GM21619 (cell line): ENCODE data around the gene DBX1.
"Not testable (repeated sequence)": the region's sequence is repeated elsewhere in the genome, so short reads cannot be mapped to it uniquely, and the experiment has no call there.

Experiments used
- ATAC-seq: cut with Tn5 transposase; IDR thresholded peaks from one replicate; pipeline ENCODE4 v1.9.1; 2021; ENCODE audit not compliant: unreplicated experiment

DBX1 gene

GRCh38 chr11:20161923-20162744, 1.9 kb upstream of the DBX1 start:
- no peak for ATAC-seq

DNA sequence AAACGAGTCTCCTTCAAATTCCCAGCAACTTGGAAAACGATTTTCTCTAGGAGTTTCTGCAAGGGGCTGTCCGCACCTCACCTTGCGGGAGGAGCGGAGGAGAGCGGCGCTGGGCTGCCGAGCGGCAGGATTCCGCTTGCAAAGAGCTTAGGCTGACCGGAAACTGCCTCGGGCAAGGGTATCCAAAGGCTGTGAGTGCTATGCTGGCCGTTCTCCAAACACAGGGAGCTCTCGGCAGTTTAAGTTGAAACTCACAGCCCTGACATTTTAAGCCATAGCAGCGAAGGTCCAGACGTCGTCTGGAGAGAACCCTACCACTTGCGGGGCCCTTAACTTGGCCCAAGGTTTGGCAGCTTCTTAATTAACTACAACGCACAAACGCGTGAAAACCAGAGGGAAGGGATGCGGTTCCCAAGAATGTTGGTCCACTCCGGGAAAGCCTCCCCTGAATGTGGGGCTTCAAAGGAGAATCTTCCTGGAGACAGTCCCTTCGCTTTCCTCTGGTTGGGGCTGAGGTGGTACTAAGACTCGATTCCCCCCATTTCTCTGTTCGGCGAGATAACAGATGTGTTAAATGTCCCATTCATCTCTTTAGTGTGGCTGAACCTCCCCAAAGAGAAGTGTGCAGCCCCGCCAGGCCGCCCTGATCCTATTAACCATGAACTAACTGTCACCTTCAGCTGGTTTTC, 1.1 kb upstream of the DBX1 start:
- ATAC-seq = no peak

- no peak for ATAC-seq
Observed at GRCh38 chr11:20159466-20160381, 551 bp downstream of the DBX1 start.

DNA sequence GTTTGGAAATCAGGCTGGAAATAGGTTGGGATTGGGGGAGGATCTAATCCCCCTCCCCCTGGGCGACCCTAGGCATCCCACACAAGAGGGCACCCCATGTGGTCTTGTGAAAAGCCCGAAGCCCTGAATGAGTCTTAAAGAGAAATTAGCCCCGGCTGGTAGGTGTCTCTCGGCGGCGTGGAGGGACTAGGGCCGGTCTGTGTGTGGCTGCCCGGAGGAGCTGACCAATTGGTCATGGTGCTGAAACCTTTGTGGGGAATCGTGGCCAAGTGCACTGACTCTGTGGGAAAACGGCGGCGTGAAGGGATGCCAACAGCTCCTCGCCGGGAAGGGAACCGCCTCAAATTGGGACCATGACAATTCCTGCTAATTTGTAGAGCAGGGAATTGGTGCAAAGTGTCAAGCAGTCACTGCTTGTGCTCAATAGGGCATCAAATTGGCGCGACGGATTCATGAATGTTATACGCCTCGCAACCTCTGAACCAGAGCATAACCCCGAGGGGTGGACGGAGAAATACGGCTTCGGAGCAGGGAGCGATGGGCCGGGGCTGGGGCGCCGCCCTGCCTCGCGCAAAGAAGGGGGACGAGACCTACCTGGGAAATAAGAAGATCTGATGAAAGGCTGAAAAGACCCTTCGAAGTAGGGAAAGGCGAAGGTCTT, 1.5 kb downstream of the DBX1 start:
- no peak for ATAC-seq

DNA sequence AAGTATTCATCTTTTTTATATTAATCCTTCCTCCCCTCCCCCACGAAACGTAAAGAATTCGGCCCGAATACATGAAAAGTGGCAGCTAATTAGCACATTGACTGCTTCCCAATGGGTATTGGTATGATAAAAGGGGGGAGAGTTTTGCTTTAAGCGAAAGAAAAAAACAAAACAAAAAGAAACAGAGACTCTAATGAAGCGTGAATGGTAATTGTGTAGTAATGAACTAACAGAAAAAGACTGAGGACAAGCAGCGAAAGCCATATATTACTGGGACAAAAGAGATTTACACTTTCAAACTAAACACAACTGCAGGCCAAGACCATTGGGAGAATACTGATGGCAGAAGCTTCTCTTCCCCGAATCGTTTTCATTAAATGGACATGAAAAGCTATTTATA, 2.5 kb downstream of the DBX1 start:
- no peak for ATAC-seq

DNA sequence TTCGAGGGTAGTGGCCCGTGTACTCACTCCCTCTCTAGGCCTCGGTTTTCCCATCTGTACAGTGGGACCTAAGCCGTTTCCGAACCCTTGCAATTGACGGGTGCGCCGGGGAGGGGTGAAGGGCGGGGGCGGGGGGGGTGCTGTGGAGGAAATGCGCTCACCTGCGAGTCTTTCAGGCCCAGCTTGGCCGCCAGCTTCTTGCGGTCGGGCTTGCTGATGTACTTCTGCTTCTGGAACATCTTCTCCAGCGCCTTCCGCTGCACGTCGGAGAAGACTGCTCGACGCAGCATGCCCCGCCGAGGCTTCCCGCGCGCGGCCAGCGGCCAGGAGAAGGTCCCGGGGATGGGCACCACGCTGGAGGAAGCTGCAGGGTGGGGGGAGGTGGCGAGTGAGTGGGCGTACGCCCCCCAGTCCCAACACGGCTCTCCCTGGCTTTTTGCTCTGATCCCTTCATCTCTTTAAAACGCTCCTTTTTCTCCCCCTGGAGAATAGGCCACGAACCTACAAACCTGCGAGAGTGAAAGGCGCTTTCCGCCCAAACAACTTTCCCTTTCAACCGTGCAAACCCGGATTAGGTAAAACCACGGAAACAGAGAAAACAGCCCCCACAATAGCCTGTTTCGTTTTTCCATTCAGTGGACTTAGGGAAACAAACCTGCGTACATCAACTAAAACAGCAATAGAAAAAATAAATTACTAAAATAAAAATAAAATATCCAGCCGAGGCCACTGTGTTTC, 3.2 kb downstream of the DBX1 start:
- ATAC-seq = no peak

- no peak for ATAC-seq
Observed at GRCh38 chr11:20156280-20156875, 3.9 kb downstream of the DBX1 start.

GRCh38 chr11:20155683-20156279, 4.5 kb downstream of the DBX1 start:
- ATAC-seq = no peak

- ATAC-seq = no peak
Observed at GRCh38 chr11:20154381-20154780, 5.9 kb downstream of the DBX1 start.

GRCh38 chr11:20138707-20139106, 21.6 kb downstream of the DBX1 start:
- ATAC-seq = no peak

GRCh38 chr11:20137637-20138036, 22.6 kb downstream of the DBX1 start:
- ATAC-seq = no peak

DNA sequence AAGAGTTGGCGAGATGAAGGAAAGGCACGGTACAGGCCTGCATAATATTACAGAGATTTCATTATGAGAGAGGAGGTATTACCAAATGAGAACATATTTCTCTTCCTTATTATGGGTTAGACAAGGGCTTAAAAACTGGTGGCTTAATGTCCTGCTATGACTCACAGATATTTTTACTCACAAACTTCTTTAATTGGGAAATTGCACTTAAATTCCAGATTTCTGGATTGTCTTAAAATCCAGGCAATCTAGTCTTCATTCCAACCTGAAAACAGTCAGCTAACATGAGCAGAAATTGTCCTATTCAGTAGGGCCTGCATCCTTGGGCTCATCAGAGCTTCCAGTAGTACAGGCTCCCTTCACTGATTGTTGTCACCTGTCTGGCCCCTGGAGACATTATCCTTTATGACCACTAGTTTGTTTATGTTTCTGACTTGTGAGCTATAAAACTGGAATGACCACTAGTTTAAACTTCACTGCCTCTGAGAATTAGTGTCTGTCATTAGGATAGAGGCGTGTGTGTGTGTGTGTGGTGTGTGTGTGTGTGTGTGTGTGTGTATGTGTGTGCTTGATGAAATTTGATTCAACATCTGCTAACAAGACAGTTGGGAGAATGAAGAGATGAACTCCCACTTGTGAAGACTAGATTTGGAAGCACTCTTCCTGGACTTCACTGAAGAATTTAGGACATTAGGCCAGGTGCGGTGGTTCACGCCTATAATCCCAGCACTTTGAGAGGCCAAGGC, 25.1 kb downstream of the DBX1 start:
- ATAC-seq = no peak

GRCh38 chr11:20132667-20133039, 27.6 kb downstream of the DBX1 start:
- no peak for ATAC-seq

GRCh38 chr11:20131788-20132666, 28.2 kb downstream of the DBX1 start:
- no peak for ATAC-seq

GRCh38 chr11:20129665-20130064, 30.6 kb downstream of the DBX1 start:
- no peak for ATAC-seq

DNA sequence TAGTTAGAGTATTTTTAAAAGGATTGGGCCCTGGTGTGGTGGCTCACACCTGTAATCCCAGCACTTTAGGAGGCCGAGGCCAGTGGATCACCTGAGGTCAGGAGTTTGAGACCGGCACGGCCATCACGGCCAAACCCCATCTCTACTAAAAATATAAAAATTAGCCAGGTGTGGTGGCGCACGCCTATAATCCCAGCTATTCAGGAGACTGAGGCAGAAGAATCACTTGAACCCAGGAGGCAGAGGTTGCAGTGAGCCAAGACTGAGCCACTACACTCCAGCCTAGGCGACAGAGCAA, 31.8 kb downstream of the DBX1 start:
- ATAC-seq = not testable (repeated sequence)

DNA sequence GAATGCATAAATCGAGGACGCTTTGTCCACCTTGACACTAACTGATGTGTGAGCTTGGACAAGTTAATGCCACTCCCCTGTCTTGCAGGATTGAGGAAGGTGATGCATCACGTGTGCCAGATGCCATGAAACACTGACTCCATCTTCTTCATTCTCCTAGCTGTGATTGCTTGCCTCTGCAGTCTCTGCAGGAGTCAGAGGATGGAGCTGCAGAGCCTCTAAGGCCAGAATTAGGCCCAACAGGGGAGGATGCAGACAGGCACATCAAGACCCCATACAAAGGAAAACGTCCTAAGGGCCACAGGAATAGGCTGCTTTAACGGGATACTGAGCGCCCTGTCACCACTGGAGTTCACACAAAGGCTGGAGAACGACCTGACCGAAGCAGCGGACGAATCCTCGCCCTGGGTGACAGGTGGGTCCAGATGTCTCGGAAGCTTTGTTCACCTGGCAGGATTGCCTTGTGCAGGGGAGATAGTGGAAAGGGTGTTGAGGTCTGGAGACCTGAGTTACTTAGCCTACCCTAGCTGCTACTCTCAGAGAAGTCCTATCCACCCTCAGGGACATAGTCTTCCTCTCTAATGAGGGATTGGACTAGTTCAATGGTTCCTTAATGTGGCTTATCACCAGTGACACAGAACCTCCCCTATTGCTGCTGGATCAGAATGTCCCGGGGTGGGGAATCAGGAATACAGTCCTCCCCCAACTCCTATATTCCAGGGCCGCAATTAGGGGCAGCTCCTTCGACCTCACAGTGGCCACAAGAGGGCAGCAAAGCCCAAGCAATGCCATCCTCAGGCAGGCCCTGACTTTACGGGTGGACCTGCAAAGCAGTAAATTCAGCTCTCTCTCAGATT, 32.4 kb downstream of the DBX1 start:
- ATAC-seq = peak; percentile 84
